Motor neuron (in vitro differentiated cells): ENCODE data around the gene ZNF358. TPM values are rescaled to one million over a fixed set of nuclear protein-coding genes. Genes with fewer than 3 reads are reported as not detected.
"Not testable (repeated sequence)": the region's sequence is repeated elsewhere in the genome, so short reads cannot be mapped to it uniquely, and the experiment has no call there.

Experiments
- ATAC-seq, 8 experiments: fragments of 200-7000 bp; cut with Tn5 transposase; replicated peaks in 6 of 8; 2 replicates each; pipeline ENCODE4 v1.8.0; 2021; ENCODE audit warnings: mild to moderate bottlenecking in 8 of 8, moderate library complexity in 8 of 8
- H3K27ac ChIP-seq, 2 donors: fragments of 250-450 bp; sonication (Bioruptor Pico); 2 replicates each; pipeline ENCODE4 v1.9.0; 2021; ENCODE audit warnings: antibody characterized with exemption in 2 of 2, mild to moderate bottlenecking in 2 of 2, moderate library complexity in 1 of 2
- H3K4me1 ChIP-seq, 2 donors: fragments of 250-450 bp; sonication (Bioruptor Pico); replicated peaks in 1 of 2; 2 replicates each; pipeline ENCODE4 v1.6.1; 2021; ENCODE audit warnings: antibody characterized with exemption in 2 of 2, mild to moderate bottlenecking in 2 of 2, moderate library complexity in 1 of 2
- H3K4me3 ChIP-seq, 5 donors: fragments of 250-450 bp; sonication (Bioruptor Pico); 2 replicates each; pipeline ENCODE4 v1.9.0; 2021; ENCODE audit warnings: antibody characterized with exemption in 5 of 5, mild to moderate bottlenecking in 5 of 5, moderate library complexity in 4 of 5
- WGBS, 10 experiments: fragments of 450-650 bp; shearing (Covaris generic); methylation state at CpG; one replicate each; pipeline ENCODE4 v1.0.0; 2022; 5-methylcytosine and 5-hydroxymethylcytosine counted together
- in situ Hi-C, 9 experiments: fragments of 400-800 bp; cut with MboI; loops; one replicate each; pipeline ENCODE4 v1.15.0; 2021; ENCODE audit warnings: low sequenced_read_pairs in 9 of 9, low pct_unique_long_range_greater_than_20kb in 2 of 9; ENCODE audit not compliant: unreplicated experiment in 9 of 9
- total RNA-seq, 8 experiments: library from RNA; unstranded; fragments of 300-600 nt; gene quantifications; 2 replicates each; pipeline versions ENCODE4 v1.2.3 to v1.2.4, GENCODE V29; 2022

The ZNF358 gene
- total RNA-seq, 8 experiments from 2014 or later: 8.4 to 44.2 (median 26.5) TPM

GRCh38 chr19:7538990-7539389, 23.1 kb downstream of the ZNF358 start:
- H3K4me3 ChIP-seq, ATAC-seq, H3K27ac ChIP-seq, H3K4me1 ChIP-seq, in situ Hi-C loops: not testable (repeated sequence)
- 96 to 100% (median 100%) methylated on average over 1 to 3 of the region's 5 CpGs; no CpG with 5 or more reads in 4 of the 10 experiments for WGBS, 10 experiments

DNA sequence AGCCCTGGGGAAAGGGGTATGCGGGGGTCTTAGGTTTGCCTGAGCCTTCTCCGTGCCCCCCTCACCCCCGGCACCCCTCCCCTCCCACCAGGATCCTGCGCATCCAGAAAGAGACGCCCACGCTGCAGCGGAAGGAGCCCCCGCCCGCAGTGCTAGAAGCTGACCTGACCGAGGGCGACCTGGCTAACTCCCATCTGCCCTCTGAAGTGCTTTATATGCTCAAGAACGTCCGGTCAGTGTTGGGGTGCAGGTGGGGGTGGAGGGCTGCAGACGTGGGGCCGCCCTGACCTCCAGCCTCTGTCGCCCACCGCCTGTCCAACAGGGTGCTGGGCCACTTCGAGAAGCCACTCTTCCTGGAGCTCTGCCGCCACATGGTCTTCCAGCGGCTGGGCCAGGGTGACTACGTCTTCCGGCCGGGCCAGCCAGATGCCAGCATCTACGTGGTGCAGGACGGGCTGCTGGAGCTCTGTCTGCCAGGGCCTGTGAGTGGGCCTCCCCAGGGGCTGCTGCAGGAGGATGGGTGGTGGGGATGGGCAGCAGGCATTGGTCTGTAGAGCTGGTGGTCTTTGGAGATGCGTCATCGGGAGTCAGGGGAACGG, 24.0 kb downstream of the ZNF358 start:
- Histone ChIP-seq H3K4me3 (no peak overlapping the region), H3K4me1 (no peaks in the 10 kb centered on the region), H3K27ac (no peak overlapping the region)
- in situ Hi-C loops: no loop called here
- ATAC-seq: no peak
- WGBS, 10 experiments: 93 to 97% methylated on average over 2 to 13 of the region's 28 CpGs; no CpG with 5 or more reads in 8 of the 10 experiments

DNA sequence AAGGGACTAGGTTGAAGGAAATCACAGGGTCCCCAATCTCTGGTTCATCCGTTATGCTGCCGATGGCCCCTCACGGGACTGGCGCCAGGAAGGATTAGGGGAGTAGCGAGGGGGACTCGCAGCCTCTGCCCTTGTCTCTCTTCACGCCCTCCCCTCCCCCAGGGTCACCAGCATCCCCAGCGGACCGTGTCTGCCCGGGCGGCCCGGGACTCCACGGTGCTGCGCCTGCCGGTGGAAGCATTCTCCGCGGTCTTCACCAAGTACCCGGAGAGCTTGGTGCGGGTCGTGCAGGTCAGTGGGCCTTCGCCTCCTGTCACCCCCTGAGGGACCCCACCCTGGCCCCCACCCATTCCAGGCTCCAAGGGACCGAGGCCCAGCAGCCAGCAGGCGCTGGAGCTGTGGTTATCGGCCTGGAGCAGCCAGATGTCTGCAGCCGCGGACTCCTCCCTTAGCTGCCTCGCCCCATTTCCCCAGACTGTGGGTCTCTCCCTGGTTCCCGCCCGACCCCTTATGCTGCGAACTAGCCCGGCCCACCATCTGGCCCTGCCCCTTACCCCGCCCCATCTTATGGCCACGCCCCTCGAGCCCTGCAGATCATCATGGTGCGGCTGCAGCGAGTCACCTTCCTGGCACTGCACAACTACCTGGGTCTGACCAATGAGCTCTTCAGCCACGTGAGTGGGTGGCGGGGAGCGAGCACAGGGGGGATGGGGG, 25.0 kb downstream of the ZNF358 start:
- Histone ChIP-seq H3K4me1 (no peaks in the 10 kb centered on the region), H3K4me3 (no peak overlapping the region), H3K27ac (no peak overlapping the region)
- ATAC-seq: peak; percentile 46 to 99 (median 62)
- in situ Hi-C loops: no loop called here
- WGBS, 10 experiments: 94 to 100% (median 95%) methylated on average over 2 to 4 of the region's 39 CpGs; no CpG with 5 or more reads in 7 of the 10 experiments

- Histone ChIP-seq H3K4me1 (no peaks in the 10 kb centered on the region), H3K27ac (no peak overlapping the region), H3K4me3 (no peak overlapping the region)
- no CpG with 5 or more reads among the region's 15 CpGs for WGBS, 10 experiments
- peak in 1 of 8 experiments; percentile 7 for ATAC-seq
- in situ Hi-C loops: no loop called here
Observed at GRCh38 chr19:7541475-7541824, 25.5 kb downstream of the ZNF358 start.

GRCh38 chr19:7541828-7542443, 26.0 kb downstream of the ZNF358 start:
- no peak for ATAC-seq
- in situ Hi-C loops: no loop called here
- Histone ChIP-seq H3K27ac (no peak overlapping the region), H3K4me1 (no peaks in the 10 kb centered on the region), H3K4me3 (no peak overlapping the region)
- 80 to 100% (median 94%) methylated on average over 1 to 7 of the region's 11 CpGs; no CpG with 5 or more reads in 3 of the 10 experiments for WGBS, 10 experiments

DNA sequence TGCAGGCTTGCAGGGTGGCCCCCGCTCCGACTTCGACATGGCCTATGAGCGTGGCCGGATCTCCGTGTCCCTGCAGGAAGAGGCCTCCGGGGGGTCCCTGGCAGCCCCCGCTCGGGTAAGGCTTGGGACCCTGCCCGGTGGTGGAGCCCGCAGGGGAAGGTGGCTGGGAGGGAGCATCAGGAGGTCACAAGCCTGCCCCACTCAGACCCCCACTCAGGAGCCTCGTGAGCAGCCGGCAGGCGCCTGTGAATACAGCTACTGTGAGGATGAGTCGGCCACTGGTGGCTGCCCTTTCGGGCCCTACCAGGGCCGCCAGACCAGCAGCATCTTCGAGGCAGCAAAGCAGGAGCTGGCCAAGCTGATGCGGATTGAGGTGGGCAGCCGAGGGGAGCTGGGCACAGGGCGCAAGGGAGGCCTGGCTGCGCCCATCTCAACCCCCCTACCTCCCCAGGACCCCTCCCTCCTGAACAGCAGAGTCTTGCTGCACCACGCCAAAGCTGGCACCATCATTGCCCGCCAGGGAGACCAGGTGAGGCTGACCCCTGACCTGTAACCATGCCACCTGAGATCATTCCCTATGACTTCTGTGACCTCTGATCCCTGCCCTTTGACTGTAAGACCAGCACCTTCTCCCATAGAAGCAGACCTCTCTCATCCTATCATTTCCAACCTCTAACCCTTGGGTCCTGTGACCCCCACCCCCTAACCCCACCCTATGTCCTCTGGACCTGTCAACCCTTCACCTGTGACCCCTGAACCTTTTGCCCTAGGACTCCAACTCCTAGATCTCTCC, 26.8 kb downstream of the ZNF358 start:
- Histone ChIP-seq H3K27ac (no peak overlapping the region), H3K4me1 (no peaks in the 10 kb centered on the region), H3K4me3 (no peak overlapping the region)
- WGBS, 10 experiments: 86 to 97% (median 93%) methylated on average over 3 to 8 of the region's 24 CpGs; no CpG with 5 or more reads in 7 of the 10 experiments
- in situ Hi-C loops: no loop called here
- no peak for ATAC-seq

GRCh38 chr19:7544626-7545025, 28.7 kb downstream of the ZNF358 start:
- Histone ChIP-seq H3K27ac (no peak overlapping the region), H3K4me1 (no peaks in the 10 kb centered on the region), H3K4me3 (no peak overlapping the region)
- in situ Hi-C loops: no loop called here
- WGBS, 10 experiments: 80 to 100% methylated on average over 1 to 2 of the region's 3 CpGs; no CpG with 5 or more reads in 8 of the 10 experiments
- ATAC-seq: no peak

DNA sequence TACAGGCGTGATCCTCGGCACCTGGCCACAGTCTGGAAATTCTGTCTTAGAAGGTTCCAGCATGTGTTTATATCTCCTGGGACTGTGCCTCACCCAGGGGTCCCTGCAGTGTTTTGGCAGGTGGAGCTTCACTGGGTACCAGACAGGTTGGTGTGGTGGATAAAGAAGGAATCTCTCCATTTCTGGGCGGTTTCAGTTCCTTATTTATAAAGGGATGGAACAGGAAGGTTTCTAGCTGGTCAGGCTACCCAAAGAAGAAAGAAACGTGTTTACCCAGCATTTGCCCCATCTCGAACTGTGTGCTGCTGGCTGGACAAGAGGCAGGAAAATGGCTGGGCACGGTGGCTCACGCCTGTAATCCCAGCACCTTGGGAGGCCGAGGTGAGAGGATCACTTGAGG, 29.4 kb downstream of the ZNF358 start:
- WGBS, 10 experiments: 60 to 100% (median 80%) methylated on average over 1 to 6 of the region's 8 CpGs; no CpG with 5 or more reads in 4 of the 10 experiments
- Histone ChIP-seq H3K4me3 (no peak overlapping the region), H3K4me1 (no peaks in the 10 kb centered on the region), H3K27ac (no peak overlapping the region)
- in situ Hi-C loops: no loop called here
- ATAC-seq: no peak

DNA sequence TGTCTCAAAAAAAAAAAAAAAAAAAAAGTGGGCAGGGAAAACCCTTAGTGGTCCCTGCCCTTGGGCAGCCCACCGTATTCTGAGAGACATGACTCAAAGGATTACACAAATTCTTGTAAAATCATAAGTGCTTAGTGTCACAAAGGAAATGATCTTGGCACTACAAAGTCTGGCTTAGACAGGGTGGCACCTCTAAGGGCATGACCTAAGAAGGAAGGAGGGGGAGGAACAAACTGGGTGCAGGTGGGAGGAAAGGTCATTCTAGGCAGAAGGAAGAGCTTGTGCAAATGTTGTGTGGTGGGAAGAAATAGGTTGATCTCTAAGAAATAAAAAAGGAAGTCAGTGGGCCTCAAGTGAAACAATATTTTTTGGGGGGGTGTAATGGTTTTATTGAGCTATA, 30.0 kb downstream of the ZNF358 start:
- no peak overlapping the region for H3K4me3 ChIP-seq
- 38 to 100% (median 100%) methylated on average over 1 of the region's 1 CpG; no CpG with 5 or more reads in 4 of the 10 experiments for WGBS, 10 experiments
- no peak overlapping the region for H3K27ac ChIP-seq
- ATAC-seq: no peak
- in situ Hi-C loops: no loop called here
- no peaks in the 10 kb centered on the region for H3K4me1 ChIP-seq

DNA sequence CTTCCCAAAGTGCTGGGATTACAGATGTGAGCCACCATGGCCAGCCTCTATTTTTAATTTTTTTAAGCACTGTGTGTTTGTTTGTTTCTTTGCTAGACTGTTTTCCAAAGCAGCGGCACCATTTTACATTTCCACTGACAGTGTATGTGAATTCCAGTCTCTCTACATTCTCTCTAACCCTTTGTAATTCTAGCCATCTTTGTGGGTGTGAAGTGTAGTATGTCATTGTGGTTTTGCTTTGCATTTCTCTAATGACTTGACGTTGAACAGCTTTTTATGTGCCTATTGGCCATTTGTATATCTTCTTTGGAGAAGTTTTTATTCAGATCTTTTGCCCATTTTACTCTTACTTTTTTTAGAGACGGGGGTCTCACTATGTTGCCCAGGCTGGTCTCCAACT, 31.3 kb downstream of the ZNF358 start:
- ATAC-seq: no peak
- no peaks in the 10 kb centered on the region for H3K4me1 ChIP-seq
- 38 to 100% (median 82%) methylated on average over 1 to 3 of the region's 3 CpGs; no CpG with 5 or more reads in 2 of the 10 experiments for WGBS, 10 experiments
- no peak overlapping the region for H3K4me3 ChIP-seq
- H3K27ac ChIP-seq: no peak overlapping the region
- in situ Hi-C loops: no loop called here

GRCh38 chr19:7549429-7550148, 33.7 kb downstream of the ZNF358 start:
- no peak for ATAC-seq
- WGBS, 10 experiments: 70 to 100% (median 100%) methylated on average over 1 to 10 of the region's 36 CpGs; no CpG with 5 or more reads in 3 of the 10 experiments
- H3K27ac ChIP-seq: no peak overlapping the region
- in situ Hi-C loops: loop anchor here in 1 of 9 experiments (25.0 kb wide), 2 partner anchors 113 to 263 kb away; partner anchors contain the start of gene RETN
- no peak overlapping the region for H3K4me3 ChIP-seq
- H3K4me1 ChIP-seq: no peaks in the 10 kb centered on the region

- H3K4me3 ChIP-seq: no peak overlapping the region
- 80 to 100% methylated on average over 3 to 6 of the region's 41 CpGs; no CpG with 5 or more reads in 8 of the 10 experiments for WGBS, 10 experiments
- in situ Hi-C loops: loop anchor here in 1 of 9 experiments (25.0 kb wide), 2 partner anchors 112 to 262 kb away; partner anchors contain the start of gene RETN
- H3K27ac ChIP-seq: no peak overlapping the region
- H3K4me1 ChIP-seq: no peaks in the 10 kb centered on the region
- ATAC-seq: no peak
Observed at GRCh38 chr19:7550169-7550770, 34.4 kb downstream of the ZNF358 start.
